GM18870 (cell line): ENCODE data around the gene LUC7L.
"Not testable (repeated sequence)": the region's sequence is repeated elsewhere in the genome, so short reads cannot be mapped to it uniquely, and the experiment has no call there.

ENCODE experiments used
- ATAC-seq: cut with Tn5 transposase; IDR thresholded peaks from one replicate; pipeline ENCODE4 v1.9.1; 2021; ENCODE audit warnings: moderate library complexity; ENCODE audit not compliant: unreplicated experiment

Gene LUC7L

GRCh38 chr16:234468-235305 lies 5.4 kb upstream of the LUC7L start, which contains the start of gene FAM234A:
TSS of gene FAM234A (plus strand) at chr16:234821. CDS start at chr16:254414, 19,593 bp downstream.
- ATAC-seq: peak; percentile 86

GRCh38 chr16:230949-231348 lies 1.7 kb upstream of the LUC7L start:
- ATAC-seq: no peak

- not testable (repeated sequence) for ATAC-seq
Observed at GRCh38 chr16:230351-230750, 1.1 kb upstream of the LUC7L start.

GRCh38 chr16:229731-230281 lies 557 bp upstream of the LUC7L start:
- no peak for ATAC-seq

- ATAC-seq: no peak
Observed at GRCh38 chr16:228151-228851, 948 bp downstream of the LUC7L start.

DNA sequence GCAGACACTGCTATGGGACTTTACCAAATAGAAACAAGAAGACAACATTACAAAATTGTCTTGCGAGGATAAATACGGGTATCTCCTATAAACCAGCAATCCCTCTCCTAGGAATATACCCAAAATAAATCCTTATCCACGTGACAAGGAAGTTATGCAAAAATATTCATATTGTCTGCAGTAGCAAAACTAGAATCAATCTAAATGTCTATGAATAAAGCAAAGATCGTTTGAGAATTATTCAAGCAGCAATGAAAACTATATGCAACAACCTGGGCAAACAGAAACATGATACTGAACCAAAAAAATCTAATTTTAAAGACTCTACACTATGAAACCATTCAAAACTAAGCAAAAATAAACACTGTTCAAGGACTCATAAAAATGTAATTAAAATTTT lies 9.2 kb downstream of the LUC7L start:
- ATAC-seq: no peak

- ATAC-seq: no peak
Observed at GRCh38 chr16:212999-213398, 16.2 kb downstream of the LUC7L start.

- ATAC-seq: not testable (repeated sequence)
Observed at GRCh38 chr16:211631-212180, 17.5 kb downstream of the LUC7L start.

GRCh38 chr16:209359-209758 lies 19.9 kb downstream of the LUC7L start:
- not testable (repeated sequence) for ATAC-seq

DNA sequence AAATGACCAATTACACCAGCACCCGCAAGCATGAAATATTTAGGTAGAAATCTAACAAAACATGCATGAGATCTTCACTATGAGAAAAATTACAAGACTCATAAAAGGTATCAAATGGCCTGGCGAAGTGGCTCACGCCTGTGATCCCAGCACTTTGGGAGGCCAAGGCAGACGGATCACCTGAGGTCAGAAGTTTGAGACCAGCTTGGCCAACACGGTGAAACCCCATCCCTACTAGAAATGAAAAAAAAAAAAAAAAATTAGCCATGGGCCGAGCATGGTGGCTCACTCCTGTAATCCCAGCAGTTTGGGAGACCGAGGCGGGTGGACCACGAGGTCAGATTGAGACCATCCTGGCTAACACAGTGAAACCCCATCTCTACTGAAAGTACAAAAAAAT lies 25.2 kb downstream of the LUC7L start:
- ATAC-seq: not testable (repeated sequence)

GRCh38 chr16:203246-203645 lies 26.0 kb downstream of the LUC7L start:
- ATAC-seq: no peak

DNA sequence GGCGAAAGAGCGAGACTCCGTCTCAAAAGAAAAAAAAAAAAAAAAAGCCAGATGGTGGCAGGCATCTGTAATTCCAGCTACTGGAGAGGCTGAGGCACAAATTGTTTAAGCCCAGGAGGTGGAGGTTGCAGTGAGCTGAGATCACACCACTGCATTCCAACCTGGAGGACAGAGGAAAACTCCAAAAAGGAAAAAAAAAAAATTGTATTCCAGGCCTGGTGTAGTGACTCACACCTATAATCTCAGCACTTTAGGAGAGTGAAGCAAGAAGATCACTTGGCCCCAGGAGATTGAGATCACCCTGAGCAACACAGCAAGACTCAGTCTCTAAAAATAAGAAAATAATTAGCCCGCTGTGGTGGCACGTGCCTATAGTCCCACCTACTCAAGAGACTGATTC lies 28.9 kb downstream of the LUC7L start:
- no peak for ATAC-seq

DNA sequence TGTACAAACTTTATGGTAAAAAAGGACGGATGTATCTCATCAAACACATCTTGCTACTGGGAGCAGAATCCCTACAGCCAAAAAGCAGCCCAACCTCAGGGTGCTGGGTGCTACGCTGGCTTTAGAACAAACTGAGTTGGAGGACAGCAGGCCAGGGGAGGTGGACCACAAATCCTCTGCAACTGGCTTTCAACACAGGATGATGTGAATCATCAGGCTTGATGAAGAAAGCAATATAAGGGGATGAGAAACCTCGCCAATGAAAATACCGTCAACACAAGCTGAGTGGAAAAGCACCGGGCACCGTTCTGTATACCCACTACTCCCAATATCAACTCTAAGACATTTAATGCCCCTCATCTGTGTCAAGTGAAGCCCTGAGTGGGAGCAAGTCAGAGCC lies 34.7 kb downstream of the LUC7L start:
- ATAC-seq: no peak

DNA sequence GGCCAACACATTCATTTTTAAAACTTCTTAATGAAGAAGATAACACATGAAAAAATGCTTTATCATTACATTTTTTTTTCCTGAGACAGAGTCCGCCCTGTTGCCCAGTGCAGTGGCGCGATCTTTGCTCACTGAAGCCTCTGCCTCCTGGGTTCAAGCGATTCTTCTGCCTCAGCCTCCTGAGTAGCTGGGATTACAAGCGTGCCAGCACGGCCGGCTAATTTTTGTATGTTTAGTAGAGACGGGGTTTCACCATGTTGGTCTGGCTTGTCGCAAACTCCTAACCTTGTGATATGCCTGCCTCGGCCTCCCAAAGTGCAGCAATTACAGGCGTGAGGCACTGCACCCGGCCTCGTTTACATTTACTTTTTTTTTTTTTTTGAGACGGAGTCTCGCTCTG lies 35.8 kb downstream of the LUC7L start:
- ATAC-seq: no peak

GRCh38 chr16:192686-193085 lies 36.6 kb downstream of the LUC7L start:
- ATAC-seq: no peak

DNA sequence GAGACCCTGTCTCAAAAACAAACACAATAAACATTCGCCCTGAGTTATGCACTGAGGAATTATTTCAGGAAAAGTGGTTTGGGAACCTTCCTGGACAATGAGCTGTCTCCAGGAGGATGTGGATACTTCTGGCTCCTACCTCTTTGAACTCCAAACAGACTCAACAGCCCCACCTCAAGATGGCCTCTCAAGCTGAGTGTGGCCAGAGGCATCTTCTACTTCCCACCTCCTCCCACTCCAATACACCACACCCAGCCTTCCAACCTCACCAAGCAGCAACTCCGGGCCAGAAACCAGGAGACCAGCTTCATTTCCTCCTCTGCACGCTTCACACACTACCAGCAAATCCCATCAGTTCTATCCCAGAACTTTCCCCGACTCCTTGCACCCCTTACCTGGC lies 37.4 kb downstream of the LUC7L start:
- ATAC-seq: no peak

GRCh38 chr16:189604-190186 lies 39.6 kb downstream of the LUC7L start:
- ATAC-seq: no peak

DNA sequence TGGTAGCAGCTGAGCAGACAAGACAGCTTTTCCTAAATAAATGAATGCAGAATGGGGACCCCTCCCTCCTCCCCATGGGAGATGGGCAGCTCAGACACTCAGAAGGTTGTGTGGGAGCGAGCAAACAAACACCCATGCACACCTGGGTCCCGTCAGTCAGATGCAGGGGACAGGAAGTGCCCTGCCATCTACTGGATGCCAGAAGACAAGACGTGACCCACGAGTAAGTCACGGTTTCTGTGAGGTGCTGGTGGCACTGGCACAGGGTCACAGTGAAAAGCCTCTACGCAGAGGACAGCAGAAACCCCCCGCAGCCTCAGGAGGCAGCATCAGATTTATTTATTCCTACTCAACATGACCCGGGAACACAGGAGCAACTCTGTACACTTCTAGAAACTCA lies 40.6 kb downstream of the LUC7L start:
- ATAC-seq: no peak

- no peak for ATAC-seq
Observed at GRCh38 chr16:187330-187729, 41.9 kb downstream of the LUC7L start.

- ATAC-seq: no peak
Observed at GRCh38 chr16:185691-186090, 43.6 kb downstream of the LUC7L start.

DNA sequence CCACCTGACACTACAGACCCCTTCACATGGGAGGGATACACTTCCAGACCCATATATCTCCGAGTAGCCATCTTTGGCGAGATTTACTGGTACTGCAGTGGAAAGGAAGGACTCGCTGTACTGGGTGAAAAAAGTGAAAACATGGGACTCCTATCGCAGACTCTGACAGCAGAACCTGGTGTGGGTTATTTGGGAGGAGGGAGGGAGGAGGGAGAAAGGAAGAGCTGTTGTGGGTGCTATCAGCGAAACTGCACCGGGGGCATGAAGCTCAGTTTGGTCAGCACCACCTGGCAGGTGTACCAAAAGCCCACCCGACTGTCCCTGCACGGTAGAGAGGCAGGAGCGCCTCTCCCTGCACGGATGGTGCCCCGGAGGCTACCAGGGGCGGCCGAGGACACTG lies 44.0 kb downstream of the LUC7L start:
- no peak for ATAC-seq
